GM12878 (cell line): ENCODE measurements around the gene CCDC87. TPM values are rescaled to one million over a fixed set of nuclear protein-coding genes. Genes with fewer than 3 reads are reported as not detected.
"Not testable (repeated sequence)": the region's sequence is repeated elsewhere in the genome, so short reads cannot be mapped to it uniquely, and the experiment has no call there.

Source experiments
- ATAC-seq: fragments of 200-7000 bp; cut with Tn5 transposase; 3 replicates; pipeline ENCODE4 v1.9.1; 2020; ENCODE audit warnings: mild to moderate bottlenecking, moderate library complexity
- BruUV-seq: library from RNA; stranded (reverse); fragments of 400-500 nt; replicated peaks from 2 replicates; lab custom pipeline; 2021; lab: Mats Ljungman, UMichigan
- CTCF ChIA-PET: fragments of 300-600 bp; sonication (Branson Sonifier 250); formaldehyde crosslinking; extraction: SDS; loops from one replicate; lab custom pipeline; 2021; ENCODE audit warnings: inconsistent platforms; lab: Yijun Ruan, JAX
- POLR2A ChIA-PET: fragments of 350-600 bp; formaldehyde crosslinking; extraction: SDS; loops from one replicate; lab custom pipeline; 2021; ENCODE audit warnings: inconsistent platforms; lab: Charles Lee
- RAD21 ChIA-PET: fragments of 300-600 bp; sonication (Branson Sonifier 250); formaldehyde crosslinking; loops from one replicate; lab custom pipeline; 2023; ENCODE audit warnings: antibody characterized with exemption; ENCODE audit not compliant: unreplicated experiment; lab: Charles Lee
- SMC1A ChIA-PET: fragments of 300-600 bp; sonication (Branson Sonifier 250); formaldehyde crosslinking; loops from one replicate; lab custom pipeline; 2023; ENCODE audit not compliant: unreplicated experiment, uncharacterized antibody; lab: Charles Lee
- DNase-seq: peaks from one replicate; pipeline ENCODE4 v3.0.0-alpha.2; 2011; ENCODE audit warnings: low read depth, low spot score
- FAIRE-seq: peaks from 3 replicates; lab custom pipeline; 2011; peaks lifted over from hg19 to GRCh38; lab: Jason Lieb, UNC
- H2AFZ ChIP-seq: 2 replicates; pipeline ENCODE4 v1.6.0; 2011; ENCODE audit warnings: low read depth, low read length, control low read depth; ENCODE audit not compliant: control insufficient read depth
- H3K27ac ChIP-seq: 2 replicates; pipeline ENCODE4 v1.5.1; 2011; ENCODE audit warnings: control low read depth; ENCODE audit not compliant: control insufficient read depth, insufficient read depth
- H3K27me3 ChIP-seq, 2 experiments: replicated peaks in 1 of 2; 2 replicates each; pipeline versions ENCODE4 v1.6.0 to v1.6.1; 2011; ENCODE audit warnings: low read length in 1 of 2; ENCODE audit not compliant: control insufficient read depth in 2 of 2, insufficient read depth in 2 of 2
- H3K36me3 ChIP-seq, 2 experiments: 2 replicates each; pipeline ENCODE4 v1.5.1; 2011; ENCODE audit warnings: low read length in 1 of 2; ENCODE audit not compliant: control insufficient read depth in 2 of 2, insufficient read depth in 2 of 2
- H3K4me1 ChIP-seq: 2 replicates; pipeline ENCODE4 v1.6.1; 2011; ENCODE audit warnings: mild to moderate bottlenecking, low read length, moderate library complexity, mixed read lengths; ENCODE audit not compliant: control insufficient read depth, insufficient read depth
- H3K4me2 ChIP-seq: 2 replicates; pipeline ENCODE4 v1.6.0; 2011; ENCODE audit warnings: control low read depth; ENCODE audit not compliant: control insufficient read depth, insufficient read depth
- H3K4me3 ChIP-seq: fragments of 200-600 bp; sonication (generic); 2 replicates; pipeline ENCODE4 v1.5.1; 2016
- H3K79me2 ChIP-seq: 2 replicates; pipeline ENCODE4 v1.6.0; 2011; ENCODE audit warnings: low read length; ENCODE audit not compliant: control insufficient read depth, insufficient read depth
- H3K9ac ChIP-seq: 2 replicates; pipeline ENCODE4 v1.8.0; 2011; ENCODE audit warnings: low read length, control low read depth, mixed read lengths; ENCODE audit not compliant: control insufficient read depth, insufficient read depth
- H3K9me3 ChIP-seq: replicated peaks from 3 replicates; pipeline ENCODE4 v1.5.1; 2011; ENCODE audit warnings: mild to moderate bottlenecking, low read length; ENCODE audit not compliant: control insufficient read depth, insufficient read depth
- H4K20me1 ChIP-seq: 2 replicates; pipeline ENCODE4 v1.6.0; 2011; ENCODE audit not compliant: control insufficient read depth, insufficient read depth
- CBFB ChIP-seq: IDR thresholded peaks from 2 replicates; pipeline ENCODE4 v1.6.1; 2016; ENCODE audit warnings: antibody characterized with exemption, low read depth
- CBX3 ChIP-seq: fragments of 200-600 bp; sonication (generic); IDR thresholded peaks from 2 replicates; pipeline ENCODE4 v1.6.1; 2016; ENCODE audit warnings: low read depth, borderline replicate concordance
- CREB1 ChIP-seq: IDR thresholded peaks from 2 replicates; pipeline ENCODE4 v1.6.1; 2012; ENCODE audit warnings: low read depth, mild to moderate bottlenecking, inconsistent platforms
- LARP7 ChIP-seq: fragments of 450-650 bp; IDR thresholded peaks from 2 replicates; pipeline ENCODE4 v1.6.1; 2017; ENCODE audit warnings: mild to moderate bottlenecking
- NFYA ChIP-seq: IDR thresholded peaks from 2 replicates; pipeline ENCODE4 v1.6.1; 2011; ENCODE audit warnings: low read depth, mild to moderate bottlenecking, low read length, improper control_type of control experiment, borderline replicate concordance
- POLR2A ChIP-seq: IDR thresholded peaks from 2 replicates; pipeline ENCODE4 v1.6.1; 2011; ENCODE audit warnings: low read depth, mild to moderate bottlenecking, low read length
- RAD51 ChIP-seq: fragments of 450-650 bp; IDR thresholded peaks from 2 replicates; pipeline ENCODE4 v1.6.1; 2016; ENCODE audit warnings: moderate library complexity, mild to moderate bottlenecking, inconsistent platforms
- RFX5 ChIP-seq: IDR thresholded peaks from 2 replicates; pipeline ENCODE4 v1.6.1; 2011; ENCODE audit warnings: low read depth, low read length, improper control_type of control experiment
- WGBS: methylation state at CpG from one replicate; pipeline ENCODE4 v1.1.6; 2016; ENCODE audit warnings: low lambda C conversion rate; ENCODE audit not compliant: insufficient replicate concordance, insufficient coverage; ENCODE audit errors: missing lambda C conversion rate; 5-methylcytosine and 5-hydroxymethylcytosine counted together
- in situ Hi-C: fragments of 300-500 bp; cut with MboI; formaldehyde crosslinking; loops from 9 replicates; pipeline ENCODE4 v1.14.3; 2018; ENCODE audit warnings: mixed read lengths
- intact Hi-C: fragments of 100-400 bp; cut with micrococcal nuclease; formaldehyde crosslinking; loops from one replicate; pipeline ENCODE4 v1.14.2; 2022; ENCODE audit not compliant: unreplicated experiment
- polyA plus RNA-seq, 11 experiments: library from polyadenylated mRNA; depleted of rRNA in 4 of 11; unstranded in 6 of 11; stranded (reverse) in 5 of 11; fragments of >200 nt; fragmentation: Nextera tagmentation in 4 of 11; fragmentation: Illumina TruSeq in 1 of 11; extraction: Ambion mirVana in 4 of 11; extraction: Trizol in 1 of 11; gene quantifications; 1 replicate in 1 of 11; 2 replicates in 10 of 11; pipeline versions ENCODE4 v1.2.1 to v1.2.3, GENCODE V29; 2011 to 2016; ENCODE audit warnings: inconsistent platforms in 2 of 11, missing spikeins in 2 of 11, low read depth in 1 of 11
- total RNA-seq, 4 experiments: library from RNA; depleted of rRNA in 3 of 4; stranded (reverse); fragments of >200 nt in 3 of 4; fragmentation: Illumina TruSeq in 1 of 4; extraction: Trizol in 1 of 4; gene quantifications; 2 replicates each; pipeline versions ENCODE4 v1.2.1 to v1.2.3, GENCODE V29; 2013 to 2021

Gene CCDC87
- total and polyA plus RNA-seq, 10 of the 15 experiments (the other 5 are each of a cell fraction or from before 2014, with no cell fraction given): 0.02 to 0.17 (median 0.09) TPM; not detected in 3

GRCh38 chr11:66542362-66542761 is 50.5 kb downstream of the CCDC87 start:
- DNase-seq (no peak), ATAC-seq (no peak), FAIRE-seq (no peak)
- H3K4me3 ChIP-seq: no peak overlapping the region
- H3K36me3 ChIP-seq: peaks cover 0 to 3% of the 10 kb centered on the region in 2 experiments; a peak in 1 of 4 replicates
- H3K4me2 ChIP-seq: no peak overlapping the region
- POLR2A ChIA-PET: interaction anchor here (0.6 kb wide), 1 partner anchor 26 kb away, joined by 3 read pairs; the partner anchor contains the start of gene CTSF
- H3K27me3 ChIP-seq: no peaks in the 10 kb centered on the region
- SMC1A ChIA-PET: interaction anchor here (5.6 kb wide), 1 partner anchor 136 kb away, joined by 37 read pairs; the partner anchor contains the start of gene RBM4B
- in situ Hi-C loops (no loop called here), intact Hi-C loops (no loop called here)
- H3K27ac ChIP-seq: no peak overlapping the region
- no peak overlapping the region for H3K9ac ChIP-seq
- peaks cover 2% of the 10 kb centered on the region for H3K79me2 ChIP-seq
- TF ChIP-seq NFYA (no peak), LARP7 (no peak), CREB1 (no peak), CBX3 (no peak), CBFB (no peak)
- peaks cover 10% of the 10 kb centered on the region for H3K4me1 ChIP-seq
- BruUV-seq: no TSS peak
- RAD21 ChIA-PET: no interaction called here
- WGBS: 96% methylated on average over 10 of the region's 10 CpGs
- H4K20me1 ChIP-seq: no peaks in the 10 kb centered on the region
- H3K9me3 ChIP-seq: no peaks in the 10 kb centered on the region
- no peak overlapping the region for H2AFZ ChIP-seq
- CTCF ChIA-PET: no interaction called here

GRCh38 chr11:66541892-66542291 is 51.0 kb downstream of the CCDC87 start:
- Histone ChIP-seq H3K4me3 (no peak overlapping the region), H3K9ac (no peak overlapping the region), H3K4me2 (no peak overlapping the region), H4K20me1 (no peaks in the 10 kb centered on the region), H3K4me1 (peaks cover 10% of the 10 kb centered on the region), H3K79me2 (peaks cover 2% of the 10 kb centered on the region), H3K36me3 (peaks cover 0 to 3% of the 10 kb centered on the region in 2 experiments; a peak in 1 of 4 replicates), H2AFZ (no peak overlapping the region), H3K27ac (no peak overlapping the region), H3K9me3 (no peaks in the 10 kb centered on the region), H3K27me3 (no peaks in the 10 kb centered on the region)
- ChIA-PET POLR2A (interaction anchor here (0.6 kb wide), 1 partner anchor 26 kb away, joined by 3 read pairs; the partner anchor contains the start of gene CTSF), SMC1A (interaction anchor here (5.6 kb wide), 1 partner anchor 136 kb away, joined by 37 read pairs; the partner anchor contains the start of gene RBM4B), RAD21 (no interaction called here), CTCF (no interaction called here)
- no TSS peak for BruUV-seq
- in situ Hi-C loops: no loop called here
- ATAC-seq (no peak), DNase-seq (no peak), FAIRE-seq (no peak)
- intact Hi-C loops: no loop called here
- 74% methylated on average over 4 of the region's 4 CpGs for WGBS
- TF ChIP-seq RAD51: no peak
- no peak for TF ChIP-seq RFX5
- 0 out of 2 replicates have a peak, but pooled peaks have one; percentile 18 for TF ChIP-seq POLR2A

GRCh38 chr11:66540598-66540997 is 52.3 kb downstream of the CCDC87 start:
- H3K4me3 ChIP-seq, H3K27me3 ChIP-seq, RAD21 ChIA-PET, CTCF ChIA-PET, DNase-seq, intact Hi-C loops, H3K36me3 ChIP-seq, H3K9me3 ChIP-seq, H3K4me1 ChIP-seq, H3K4me2 ChIP-seq, in situ Hi-C loops, H3K9ac ChIP-seq, BruUV-seq, H2AFZ ChIP-seq, SMC1A ChIA-PET, ATAC-seq, H4K20me1 ChIP-seq, POLR2A ChIA-PET, H3K79me2 ChIP-seq, FAIRE-seq, H3K27ac ChIP-seq: not testable (repeated sequence)
- 97% methylated on average over 8 of the region's 8 CpGs for WGBS
